ENCODE measurements around the gene PHF21B.

DNA sequence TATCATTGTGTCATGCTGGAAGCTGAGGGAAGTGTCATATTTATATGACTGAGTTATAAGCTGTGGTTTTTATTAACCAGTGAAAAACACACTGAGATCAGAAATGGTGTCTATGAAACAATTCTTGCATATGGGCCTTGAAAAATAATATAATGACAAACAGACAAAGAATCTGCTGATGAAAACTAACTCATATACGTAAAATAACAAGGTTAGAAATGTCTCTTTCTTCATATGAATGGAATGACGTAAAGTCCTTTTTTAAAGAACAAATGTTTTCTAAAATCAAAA, 48.8 kb upstream of the PHF21B start:
- TF ChIP-seq CTCF (IDR thresholded peaks at IDR 0.05): no peak
- TF ChIP-seq POLR2A (IDR thresholded peaks at IDR 0.05): no peak
- TF ChIP-seq EP300 (IDR thresholded peaks at IDR 0.05): no peak
- no peak for TF ChIP-seq POLR2AphosphoS5 (IDR thresholded peaks at IDR 0.05)

Data from suprapubic skin (tissue), 4 donors.